GM12872 (cell line): ENCODE data around the gene TRIM17.

Experiments
- CTCF ChIP-seq: IDR thresholded peaks from 3 replicates; pipeline ENCODE4 v1.5.1; 2011; ENCODE audit warnings: low read depth, mild to moderate bottlenecking, low read length, moderate library complexity; ENCODE audit not compliant: insufficient read depth

Gene TRIM17

GRCh38 chr1:228361314-228362140 lies 55.1 kb downstream of the TRIM17 start:
- no peak for TF ChIP-seq CTCF

- TF ChIP-seq CTCF: no peak
These were observed 55.9 kb downstream of the TRIM17 start for GRCh38 chr1:228360533-228361313.

- TF ChIP-seq CTCF: no peak
These were observed 56.8 kb downstream of the TRIM17 start for GRCh38 chr1:228359613-228360532.

GRCh38 chr1:228358764-228359612 lies 57.7 kb downstream of the TRIM17 start:
- no peak for TF ChIP-seq CTCF

GRCh38 chr1:228358039-228358763 lies 58.5 kb downstream of the TRIM17 start:
- no peak for TF ChIP-seq CTCF
